Esophagus mucosa (tissue), 1 donor: ENCODE measurements around the gene SPATA46. TPM values are rescaled to one million over a fixed set of nuclear protein-coding genes. Genes with fewer than 3 reads are reported as not detected.
A peak's percentile ranks its signal among the peaks of the same experiment; 100 is the strongest.
"Not testable (repeated sequence)": the region's sequence is repeated elsewhere in the genome, so short reads cannot be mapped to it uniquely, and the experiment has no call there.

Experiments
- ATAC-seq: fragments of 200-7000 bp; cut with Tn5 transposase; one replicate; pipeline ENCODE4 v1.9.1; 2020
- total RNA-seq: library from RNA; stranded (reverse); gene quantifications from one replicate; pipeline ENCODE4 v1.2.4, GENCODE V29; 2023
- donor health status: DM: yes; HTN: yes; CAD: no.

The SPATA46 gene
- total RNA-seq, 1 donor from 2014 or later = not detected

GRCh38 chr1:162353078-162353477 is 23.6 kb downstream of the SPATA46 start:
- no peak for ATAC-seq

- not testable (repeated sequence) for ATAC-seq
These were observed 24.8 kb downstream of the SPATA46 start for GRCh38 chr1:162351874-162352273.

GRCh38 chr1:162351246-162351842 is 25.3 kb downstream of the SPATA46 start:
- ATAC-seq = no peak

- peak; percentile 64 for ATAC-seq
These were observed 26.9 kb downstream of the SPATA46 start for GRCh38 chr1:162349635-162350330.

GRCh38 chr1:162347281-162347680 is 29.4 kb downstream of the SPATA46 start:
- no peak for ATAC-seq

- no peak for ATAC-seq
These were observed 33.2 kb downstream of the SPATA46 start for GRCh38 chr1:162343470-162343869.

GRCh38 chr1:162342452-162342983 is 34.1 kb downstream of the SPATA46 start:
- no peak for ATAC-seq

- no peak for ATAC-seq
These were observed 39.9 kb downstream of the SPATA46 start for GRCh38 chr1:162336621-162337285.

GRCh38 chr1:162335126-162335525 is 41.5 kb downstream of the SPATA46 start:
- no peak for ATAC-seq

- no peak for ATAC-seq
These were observed 42.7 kb downstream of the SPATA46 start for GRCh38 chr1:162333991-162334390.

GRCh38 chr1:162329826-162330225 is 46.8 kb downstream of the SPATA46 start:
- ATAC-seq = no peak

GRCh38 chr1:162328512-162328911 is 48.1 kb downstream of the SPATA46 start:
- ATAC-seq = no peak

- no peak for ATAC-seq
These were observed 48.9 kb downstream of the SPATA46 start for GRCh38 chr1:162327788-162328165.

GRCh38 chr1:162327144-162327787 is 49.4 kb downstream of the SPATA46 start:
- ATAC-seq = peak; percentile 74

- ATAC-seq = no peak
These were observed 50.1 kb downstream of the SPATA46 start for GRCh38 chr1:162326559-162326958.

GRCh38 chr1:162324396-162324795 is 52.3 kb downstream of the SPATA46 start:
- no peak for ATAC-seq

Other genes with a start within 250 kb of the SPATA46 start
- gene C1orf226, start 4.9 kb upstream of the SPATA46 start, total RNA-seq = 4.8 TPM
- gene SH2D1B, start 35.3 kb upstream of the SPATA46 start, total RNA-seq = 3.4 TPM
- 27.3 TPM for gene UHMK1, start 121.0 kb upstream of the SPATA46 start, total RNA-seq
- gene UAP1, start 184.9 kb upstream of the SPATA46 start, total RNA-seq = 40.5 TPM